ENCODE results near the gene MUC5AC.
"Not testable (repeated sequence)": the region's sequence is repeated elsewhere in the genome, so short reads cannot be mapped to it uniquely, and the experiment has no call there.

MUC5AC gene

GRCh38 chr11:1148752-1149180 lies 9.0 kb upstream of the MUC5AC start:
- no peak for DNase-seq

GRCh38 chr11:1149545-1149944 lies 8.2 kb upstream of the MUC5AC start:
- DNase-seq: no peak

- DNase-seq: no peak
Observed at GRCh38 chr11:1150116-1150515, 7.6 kb upstream of the MUC5AC start.

- no peak for DNase-seq
Observed at GRCh38 chr11:1150769-1151365, 6.9 kb upstream of the MUC5AC start.

- DNase-seq: no peak
Observed at GRCh38 chr11:1151366-1152315, 6.1 kb upstream of the MUC5AC start.

GRCh38 chr11:1152316-1153104 lies 5.2 kb upstream of the MUC5AC start:
- no peak for DNase-seq

GRCh38 chr11:1153105-1153950 lies 4.4 kb upstream of the MUC5AC start:
- DNase-seq: no peak

GRCh38 chr11:1153951-1154493 lies 3.7 kb upstream of the MUC5AC start:
- no peak for DNase-seq

- not testable (repeated sequence) for DNase-seq
Observed at GRCh38 chr11:1154656-1155055, 3.1 kb upstream of the MUC5AC start.

GRCh38 chr11:1155274-1155693 lies 2.5 kb upstream of the MUC5AC start:
- DNase-seq: no peak

- no peak for DNase-seq
Observed at GRCh38 chr11:1156506-1157340, 1.0 kb upstream of the MUC5AC start.

GRCh38 chr11:1157341-1157644 lies 460 bp upstream of the MUC5AC start:
- no peak for DNase-seq

GRCh38 chr11:1158681-1159487 lies 1.1 kb downstream of the MUC5AC start:
- DNase-seq: no peak

- not testable (repeated sequence) for DNase-seq
Observed at GRCh38 chr11:1159488-1160220, 1.9 kb downstream of the MUC5AC start.

GRCh38 chr11:1160231-1161101 lies 2.7 kb downstream of the MUC5AC start:
- no peak for DNase-seq

- DNase-seq: no peak
Observed at GRCh38 chr11:1161410-1162137, 3.8 kb downstream of the MUC5AC start.

GRCh38 chr11:1162138-1162475 lies 4.4 kb downstream of the MUC5AC start:
- no peak for DNase-seq
